GM12878 (cell line): ENCODE measurements around the gene MRRF. TPM values are rescaled to one million over a fixed set of nuclear protein-coding genes. Genes with fewer than 3 reads are reported as not detected.

ENCODE experiments used
- ATAC-seq: fragments of 200-7000 bp; cut with Tn5 transposase; 3 replicates; pipeline ENCODE4 v1.9.1; 2020; ENCODE audit warnings: mild to moderate bottlenecking, moderate library complexity
- BruUV-seq: library from RNA; stranded (reverse); fragments of 400-500 nt; replicated peaks from 2 replicates; lab custom pipeline; 2021; lab: Mats Ljungman, UMichigan
- CTCF ChIA-PET: fragments of 300-600 bp; sonication (Branson Sonifier 250); formaldehyde crosslinking; extraction: SDS; loops from one replicate; lab custom pipeline; 2021; ENCODE audit warnings: inconsistent platforms; lab: Yijun Ruan, JAX
- POLR2A ChIA-PET: fragments of 350-600 bp; formaldehyde crosslinking; extraction: SDS; loops from one replicate; lab custom pipeline; 2021; ENCODE audit warnings: inconsistent platforms; lab: Charles Lee
- RAD21 ChIA-PET: fragments of 300-600 bp; sonication (Branson Sonifier 250); formaldehyde crosslinking; loops from one replicate; lab custom pipeline; 2023; ENCODE audit warnings: antibody characterized with exemption; ENCODE audit not compliant: unreplicated experiment; lab: Charles Lee
- SMC1A ChIA-PET: fragments of 300-600 bp; sonication (Branson Sonifier 250); formaldehyde crosslinking; loops from one replicate; lab custom pipeline; 2023; ENCODE audit not compliant: unreplicated experiment, uncharacterized antibody; lab: Charles Lee
- DNase-seq: peaks from one replicate; pipeline ENCODE4 v3.0.0-alpha.2; 2011; ENCODE audit warnings: low read depth, low spot score
- FAIRE-seq: peaks from 3 replicates; lab custom pipeline; 2011; peaks lifted over from hg19 to GRCh38; lab: Jason Lieb, UNC
- H2AFZ ChIP-seq: 2 replicates; pipeline ENCODE4 v1.6.0; 2011; ENCODE audit warnings: low read depth, low read length, control low read depth; ENCODE audit not compliant: control insufficient read depth
- H3K27ac ChIP-seq: 2 replicates; pipeline ENCODE4 v1.5.1; 2011; ENCODE audit warnings: control low read depth; ENCODE audit not compliant: control insufficient read depth, insufficient read depth
- H3K27me3 ChIP-seq, 2 experiments: replicated peaks in 1 of 2; 2 replicates each; pipeline versions ENCODE4 v1.6.0 to v1.6.1; 2011; ENCODE audit warnings: low read length in 1 of 2; ENCODE audit not compliant: control insufficient read depth in 2 of 2, insufficient read depth in 2 of 2
- H3K36me3 ChIP-seq, 2 experiments: 2 replicates each; pipeline ENCODE4 v1.5.1; 2011; ENCODE audit warnings: low read length in 1 of 2; ENCODE audit not compliant: control insufficient read depth in 2 of 2, insufficient read depth in 2 of 2
- H3K4me1 ChIP-seq: 2 replicates; pipeline ENCODE4 v1.6.1; 2011; ENCODE audit warnings: mild to moderate bottlenecking, low read length, moderate library complexity, mixed read lengths; ENCODE audit not compliant: control insufficient read depth, insufficient read depth
- H3K4me2 ChIP-seq: 2 replicates; pipeline ENCODE4 v1.6.0; 2011; ENCODE audit warnings: control low read depth; ENCODE audit not compliant: control insufficient read depth, insufficient read depth
- H3K4me3 ChIP-seq: fragments of 200-600 bp; sonication (generic); 2 replicates; pipeline ENCODE4 v1.5.1; 2016
- H3K79me2 ChIP-seq: 2 replicates; pipeline ENCODE4 v1.6.0; 2011; ENCODE audit warnings: low read length; ENCODE audit not compliant: control insufficient read depth, insufficient read depth
- H3K9ac ChIP-seq: 2 replicates; pipeline ENCODE4 v1.8.0; 2011; ENCODE audit warnings: low read length, control low read depth, mixed read lengths; ENCODE audit not compliant: control insufficient read depth, insufficient read depth
- H3K9me3 ChIP-seq: replicated peaks from 3 replicates; pipeline ENCODE4 v1.5.1; 2011; ENCODE audit warnings: mild to moderate bottlenecking, low read length; ENCODE audit not compliant: control insufficient read depth, insufficient read depth
- H4K20me1 ChIP-seq: 2 replicates; pipeline ENCODE4 v1.6.0; 2011; ENCODE audit not compliant: control insufficient read depth, insufficient read depth
- ATF7 ChIP-seq: fragments of 450-650 bp; IDR thresholded peaks from 2 replicates; pipeline ENCODE4 v1.6.1; 2016; ENCODE audit warnings: low read depth, mild to moderate bottlenecking
- BCL11A ChIP-seq: IDR thresholded peaks from 2 replicates; pipeline ENCODE4 v1.6.1; 2011; ENCODE audit warnings: low read depth, low read length
- BCL3 ChIP-seq: IDR thresholded peaks from 2 replicates; pipeline ENCODE4 v1.6.1; 2011; ENCODE audit warnings: borderline replicate concordance, low read depth, mild to moderate bottlenecking, moderate library complexity, low read length; ENCODE audit not compliant: insufficient read depth, poor library complexity, severe bottlenecking
- MEF2B ChIP-seq: fragments of 450-650 bp; IDR thresholded peaks from 2 replicates; pipeline ENCODE4 v1.6.1; 2018; ENCODE audit warnings: mild to moderate bottlenecking, moderate library complexity; ENCODE audit not compliant: partially characterized antibody, poor library complexity, severe bottlenecking
- NKRF ChIP-seq: fragments of 450-650 bp; conservative IDR thresholded peaks from 2 replicates; pipeline ENCODE4 v1.6.1; 2017; ENCODE audit warnings: mild to moderate bottlenecking, moderate library complexity
- RAD21 ChIP-seq: IDR thresholded peaks from 2 replicates; pipeline ENCODE4 v1.6.1; 2011; ENCODE audit warnings: mild to moderate bottlenecking, low read depth, low read length, moderate library complexity; ENCODE audit not compliant: insufficient read depth
- SIX5 ChIP-seq: IDR thresholded peaks from 2 replicates; pipeline ENCODE4 v1.6.1; 2011; ENCODE audit warnings: mild to moderate bottlenecking, low read depth, low read length, moderate library complexity; ENCODE audit not compliant: severe bottlenecking
- SMARCA5 ChIP-seq: fragments of 450-650 bp; IDR thresholded peaks from 2 replicates; pipeline ENCODE4 v1.6.1; 2017; ENCODE audit warnings: mild to moderate bottlenecking
- WGBS: methylation state at CpG from one replicate; pipeline ENCODE4 v1.1.6; 2016; ENCODE audit warnings: low lambda C conversion rate; ENCODE audit not compliant: insufficient replicate concordance, insufficient coverage; ENCODE audit errors: missing lambda C conversion rate; 5-methylcytosine and 5-hydroxymethylcytosine counted together
- in situ Hi-C: fragments of 300-500 bp; cut with MboI; formaldehyde crosslinking; loops from 9 replicates; pipeline ENCODE4 v1.14.3; 2018; ENCODE audit warnings: mixed read lengths
- intact Hi-C: fragments of 100-400 bp; cut with micrococcal nuclease; formaldehyde crosslinking; loops from one replicate; pipeline ENCODE4 v1.14.2; 2022; ENCODE audit not compliant: unreplicated experiment
- polyA plus RNA-seq, 11 experiments: library from polyadenylated mRNA; depleted of rRNA in 4 of 11; unstranded in 6 of 11; stranded (reverse) in 5 of 11; fragments of >200 nt; fragmentation: Nextera tagmentation in 4 of 11; fragmentation: Illumina TruSeq in 1 of 11; extraction: Ambion mirVana in 4 of 11; extraction: Trizol in 1 of 11; gene quantifications; 1 replicate in 1 of 11; 2 replicates in 10 of 11; pipeline versions ENCODE4 v1.2.1 to v1.2.3, GENCODE V29; 2011 to 2016; ENCODE audit warnings: inconsistent platforms in 2 of 11, missing spikeins in 2 of 11, low read depth in 1 of 11
- total RNA-seq, 4 experiments: library from RNA; depleted of rRNA in 3 of 4; stranded (reverse); fragments of >200 nt in 3 of 4; fragmentation: Illumina TruSeq in 1 of 4; extraction: Trizol in 1 of 4; gene quantifications; 2 replicates each; pipeline versions ENCODE4 v1.2.1 to v1.2.3, GENCODE V29; 2013 to 2021
- TF ChIP-seq, protein P1 (sequence below): IDR thresholded peaks from 2 replicates; pipeline ENCODE4 v1.6.1; 2012; ENCODE audit warnings: low read depth, low read length, improper control_type of control experiment
- TF ChIP-seq, protein P2 (sequence below), 3 experiments: IDR thresholded peaks in 2 of 3; conservative IDR thresholded peaks in 1 of 3; 2 replicates each; pipeline ENCODE4 v1.5.1; 2011; ENCODE audit warnings: low read depth in 3 of 3, low read length in 3 of 3, mild to moderate bottlenecking in 3 of 3, control low read depth in 2 of 3, moderate library complexity in 2 of 3, inconsistent platforms in 1 of 3, mixed read lengths in 1 of 3; ENCODE audit not compliant: control insufficient read depth in 2 of 3, insufficient read depth in 1 of 3; ENCODE audit errors: extremely low read depth in 1 of 3
- TF ChIP-seq, protein P3 (sequence below): fragments of 450-650 bp; IDR thresholded peaks from 2 replicates; pipeline ENCODE4 v1.6.1; 2017; ENCODE audit warnings: low read depth, mild to moderate bottlenecking, moderate library complexity

MRRF gene
- total and polyA plus RNA-seq, 10 of the 15 experiments (the other 5 are each of a cell fraction or from before 2014, with no cell fraction given) = 64.8 to 112 (median 76.4) TPM

- WGBS = 91% methylated on average over 10 of the region's 10 CpGs
- Histone ChIP-seq H3K9ac (no peak overlapping the region), H3K4me1 (no peaks in the 10 kb centered on the region), H3K36me3 (peaks cover 2 to 5% of the 10 kb centered on the region in 2 experiments), H3K27ac (no peak overlapping the region), H3K27me3 (no peaks in the 10 kb centered on the region), H4K20me1 (no peaks in the 10 kb centered on the region), H3K79me2 (no peaks in the 10 kb centered on the region), H3K9me3 (no peaks in the 10 kb centered on the region), H2AFZ (no peak overlapping the region), H3K4me3 (no peak overlapping the region), H3K4me2 (no peak overlapping the region)
- ChIA-PET RAD21 (no interaction called here), SMC1A (no interaction called here), CTCF (interaction anchor here (1.5 kb wide), 1 partner anchor 8 kb away, joined by 3 read pairs; no protein-coding TSS in a partner anchor), POLR2A (no interaction called here)
- DNase-seq = no peak
- BruUV-seq = no TSS peak
- intact Hi-C loops (no loop called here), in situ Hi-C loops (no loop called here)
- TF ChIP-seq SIX5 = no peak
- no peak for TF ChIP-seq RAD21
- no peak for TF ChIP-seq BCL3
- TF ChIP-seq, protein P1, sequence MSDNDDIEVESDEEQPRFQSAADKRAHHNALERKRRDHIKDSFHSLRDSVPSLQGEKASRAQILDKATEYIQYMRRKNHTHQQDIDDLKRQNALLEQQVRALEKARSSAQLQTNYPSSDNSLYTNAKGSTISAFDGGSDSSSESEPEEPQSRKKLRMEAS = no peak
- TF ChIP-seq ATF7 = no peak
- TF ChIP-seq, protein P2, sequence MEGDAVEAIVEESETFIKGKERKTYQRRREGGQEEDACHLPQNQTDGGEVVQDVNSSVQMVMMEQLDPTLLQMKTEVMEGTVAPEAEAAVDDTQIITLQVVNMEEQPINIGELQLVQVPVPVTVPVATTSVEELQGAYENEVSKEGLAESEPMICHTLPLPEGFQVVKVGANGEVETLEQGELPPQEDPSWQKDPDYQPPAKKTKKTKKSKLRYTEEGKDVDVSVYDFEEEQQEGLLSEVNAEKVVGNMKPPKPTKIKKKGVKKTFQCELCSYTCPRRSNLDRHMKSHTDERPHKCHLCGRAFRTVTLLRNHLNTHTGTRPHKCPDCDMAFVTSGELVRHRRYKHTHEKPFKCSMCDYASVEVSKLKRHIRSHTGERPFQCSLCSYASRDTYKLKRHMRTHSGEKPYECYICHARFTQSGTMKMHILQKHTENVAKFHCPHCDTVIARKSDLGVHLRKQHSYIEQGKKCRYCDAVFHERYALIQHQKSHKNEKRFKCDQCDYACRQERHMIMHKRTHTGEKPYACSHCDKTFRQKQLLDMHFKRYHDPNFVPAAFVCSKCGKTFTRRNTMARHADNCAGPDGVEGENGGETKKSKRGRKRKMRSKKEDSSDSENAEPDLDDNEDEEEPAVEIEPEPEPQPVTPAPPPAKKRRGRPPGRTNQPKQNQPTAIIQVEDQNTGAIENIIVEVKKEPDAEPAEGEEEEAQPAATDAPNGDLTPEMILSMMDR (IDR thresholded peaks at IDR 0.05 in 2 of 3, conservative IDR thresholded peaks at IDR 0.05 in 1 of 3; ENCODE audit: control insufficient read depth in 2 of 3, extremely low read depth in 1 of 3, insufficient read depth in 1 of 3, low read depth in 3 of 3, low read length in 3 of 3) = no peak
- TF ChIP-seq MEF2B = no peak
- TF ChIP-seq SMARCA5 = no peak
- TF ChIP-seq, protein P3, sequence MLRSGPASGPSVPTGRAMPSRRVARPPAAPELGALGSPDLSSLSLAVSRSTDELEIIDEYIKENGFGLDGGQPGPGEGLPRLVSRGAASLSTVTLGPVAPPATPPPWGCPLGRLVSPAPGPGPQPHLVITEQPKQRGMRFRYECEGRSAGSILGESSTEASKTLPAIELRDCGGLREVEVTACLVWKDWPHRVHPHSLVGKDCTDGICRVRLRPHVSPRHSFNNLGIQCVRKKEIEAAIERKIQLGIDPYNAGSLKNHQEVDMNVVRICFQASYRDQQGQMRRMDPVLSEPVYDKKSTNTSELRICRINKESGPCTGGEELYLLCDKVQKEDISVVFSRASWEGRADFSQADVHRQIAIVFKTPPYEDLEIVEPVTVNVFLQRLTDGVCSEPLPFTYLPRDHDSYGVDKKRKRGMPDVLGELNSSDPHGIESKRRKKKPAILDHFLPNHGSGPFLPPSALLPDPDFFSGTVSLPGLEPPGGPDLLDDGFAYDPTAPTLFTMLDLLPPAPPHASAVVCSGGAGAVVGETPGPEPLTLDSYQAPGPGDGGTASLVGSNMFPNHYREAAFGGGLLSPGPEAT = no peak
- TF ChIP-seq BCL11A = no peak
- TF ChIP-seq NKRF = no peak
- FAIRE-seq = no peak
- no peak for ATAC-seq
Observed at GRCh38 chr9:122236681-122237080, 28.0 kb upstream of the MRRF start.
